ENCODE results near the gene KXD1. TPM values are rescaled to one million over a fixed set of nuclear protein-coding genes. Genes with fewer than 3 reads are reported as not detected.

KXD1 gene
- total RNA-seq, 1 donor from 2014 or later, result 121 TPM

GRCh38 chr19:18607226-18608101 lies 49.8 kb downstream of the KXD1 start:
- Histone ChIP-seq H3K4me3 (ENCODE audit: low read depth, low read length) (no peak overlapping the region), H3K27me3 (ENCODE audit: control insufficient read depth, insufficient read depth, low read length) (peaks cover 89% of the 10 kb centered on the region), H3K36me3 (ENCODE audit: control insufficient read depth, insufficient read depth, low read length) (no peaks in the 10 kb centered on the region)
- no peak for DNase-seq (ENCODE audit: low read depth)
- TF ChIP-seq CTCF (IDR thresholded peaks at IDR 0.05; ENCODE audit: insufficient read depth, low read length, poor library complexity, severe bottlenecking), result no peak

- no peak overlapping the region for H3K4me3 ChIP-seq (ENCODE audit: low read depth, low read length)
- peaks cover 93% of the 10 kb centered on the region for H3K27me3 ChIP-seq (ENCODE audit: control insufficient read depth, insufficient read depth, low read length)
- DNase-seq (ENCODE audit: low read depth), result no peak
- H3K36me3 ChIP-seq (ENCODE audit: control insufficient read depth, insufficient read depth, low read length), result no peaks in the 10 kb centered on the region
- no peak for TF ChIP-seq CTCF (IDR thresholded peaks at IDR 0.05; ENCODE audit: insufficient read depth, low read length, poor library complexity, severe bottlenecking)
Measured at GRCh38 chr19:18608102-18608804, 50.6 kb downstream of the KXD1 start.

- Histone ChIP-seq H3K27me3 (ENCODE audit: control insufficient read depth, insufficient read depth, low read length) (peaks cover 93% of the 10 kb centered on the region), H3K36me3 (ENCODE audit: control insufficient read depth, insufficient read depth, low read length) (no peaks in the 10 kb centered on the region), H3K4me3 (ENCODE audit: low read depth, low read length) (no peak overlapping the region)
- no peak for DNase-seq (ENCODE audit: low read depth)
- no peak for TF ChIP-seq CTCF (IDR thresholded peaks at IDR 0.05; ENCODE audit: insufficient read depth, low read length, poor library complexity, severe bottlenecking)
Measured at GRCh38 chr19:18608805-18609716, 51.4 kb downstream of the KXD1 start.

- H3K36me3 ChIP-seq (ENCODE audit: control insufficient read depth, insufficient read depth, low read length), result no peaks in the 10 kb centered on the region
- no peak overlapping the region for H3K4me3 ChIP-seq (ENCODE audit: low read depth, low read length)
- no peak for TF ChIP-seq CTCF (IDR thresholded peaks at IDR 0.05; ENCODE audit: insufficient read depth, low read length, poor library complexity, severe bottlenecking)
- DNase-seq (ENCODE audit: low read depth), result no peak
- peaks cover 93% of the 10 kb centered on the region for H3K27me3 ChIP-seq (ENCODE audit: control insufficient read depth, insufficient read depth, low read length)
Measured at GRCh38 chr19:18609717-18610051, 52.0 kb downstream of the KXD1 start.

- DNase-seq (ENCODE audit: low read depth), result no peak
- H3K27me3 ChIP-seq (ENCODE audit: control insufficient read depth, insufficient read depth, low read length), result peaks cover 89% of the 10 kb centered on the region
- no peaks in the 10 kb centered on the region for H3K36me3 ChIP-seq (ENCODE audit: control insufficient read depth, insufficient read depth, low read length)
- no peak overlapping the region for H3K4me3 ChIP-seq (ENCODE audit: low read depth, low read length)
- no peak for TF ChIP-seq CTCF (IDR thresholded peaks at IDR 0.05; ENCODE audit: insufficient read depth, low read length, poor library complexity, severe bottlenecking)
Measured at GRCh38 chr19:18610245-18610555, 52.5 kb downstream of the KXD1 start.

All from kidney epithelial cell (primary cell).